Sigmoid colon (tissue), 7 donors: ENCODE data around the gene SEC23A. TPM values are rescaled to one million over a fixed set of nuclear protein-coding genes. Genes with fewer than 3 reads are reported as not detected.
"Not testable (repeated sequence)": the region's sequence is repeated elsewhere in the genome, so short reads cannot be mapped to it uniquely, and the experiment has no call there.

Source experiments
- DNase-seq: peaks from one replicate; pipeline ENCODE4 v3.0.0-alpha.2; 2019
- H3K27ac ChIP-seq, 4 donors: fragments of 200-600 bp; sonication (generic); one replicate each; pipeline ENCODE4 v1.5.1; 2016 to 2019; ENCODE audit warnings: mild to moderate bottlenecking in 1 of 4
- H3K27me3 ChIP-seq, 3 donors: fragments of 200-600 bp; sonication (generic); one replicate each; pipeline ENCODE4 v1.5.1; 2019; ENCODE audit warnings: mild to moderate bottlenecking in 1 of 3
- H3K36me3 ChIP-seq, 4 donors: fragments of 200-600 bp; sonication (generic); one replicate each; pipeline ENCODE4 v1.5.1; 2016 to 2019
- H3K4me1 ChIP-seq, 4 donors: fragments of 200-600 bp; sonication (generic); one replicate each; pipeline ENCODE4 v1.5.1; 2017 to 2019
- H3K4me3 ChIP-seq, 4 donors: fragments of 200-600 bp; sonication (generic); one replicate each; pipeline ENCODE4 v1.5.1; 2017 to 2019; ENCODE audit warnings: mild to moderate bottlenecking in 2 of 4, moderate library complexity in 1 of 4
- H3K9me3 ChIP-seq, 4 donors: fragments of 200-600 bp in 3 of 4; sonication (generic) in 3 of 4; one replicate each; pipeline versions ENCODE4 v1.5.1 to v1.6.1; 2013 to 2019
- EP300 ChIP-seq, 4 donors: sonication (generic); formaldehyde crosslinking; IDR thresholded peaks; one replicate each; pipeline ENCODE4 v1.6.1; 2017; ENCODE audit warnings: antibody characterized with exemption in 4 of 4
- POLR2A ChIP-seq, 2 donors: fragments of 450-650 bp; IDR thresholded peaks; one replicate each; pipeline ENCODE4 v1.6.1; 2016; ENCODE audit warnings: antibody characterized with exemption in 2 of 2, mild to moderate bottlenecking in 2 of 2, moderate library complexity in 2 of 2
- POLR2AphosphoS5 ChIP-seq, 4 donors: sonication (generic); formaldehyde crosslinking; IDR thresholded peaks; one replicate each; pipeline ENCODE4 v1.6.1; 2017; ENCODE audit warnings: antibody characterized with exemption in 4 of 4
- WGBS, 2 donors: extraction: QIAGEN DNeasy Blood & Tissue Kit; methylation state at CpG; one replicate each; pipeline ENCODE4 v1.1.7; 2013; 5-methylcytosine and 5-hydroxymethylcytosine counted together
- intact Hi-C: fragments of 100-400 bp; cut with DNase I; formaldehyde crosslinking; loops from one replicate; pipeline ENCODE4 v1.15.1; 2023
- polyA plus RNA-seq, 3 donors: library from polyadenylated mRNA; stranded (reverse); fragments of 200-250 nt; gene quantifications; one replicate each; pipeline ENCODE4 v1.2.3, GENCODE V29; 2013
- total RNA-seq, 4 donors: library from RNA; depleted of rRNA; stranded (reverse); fragments of >200 nt; gene quantifications; one replicate each; pipeline ENCODE4 v1.1.0, GENCODE V29; 2016
- TF ChIP-seq, protein P1 (sequence below), 4 experiments: fragments of 450-650 bp in 3 of 4; fragments of 200-600 bp in 1 of 4; IDR thresholded peaks; one replicate each; pipeline ENCODE4 v1.5.1; 2016 to 2019; ENCODE audit warnings: antibody characterized with exemption in 4 of 4, mild to moderate bottlenecking in 3 of 4, moderate library complexity in 2 of 4
- donor health status: healthy with polysubstance abuse.
- donor health status: Bipolar disorder and iron deficiency.
- donor health status: healthy.

The SEC23A gene
- total and polyA plus RNA-seq, 7 donors, result 25.2 to 235 (median 118) TPM

DNA sequence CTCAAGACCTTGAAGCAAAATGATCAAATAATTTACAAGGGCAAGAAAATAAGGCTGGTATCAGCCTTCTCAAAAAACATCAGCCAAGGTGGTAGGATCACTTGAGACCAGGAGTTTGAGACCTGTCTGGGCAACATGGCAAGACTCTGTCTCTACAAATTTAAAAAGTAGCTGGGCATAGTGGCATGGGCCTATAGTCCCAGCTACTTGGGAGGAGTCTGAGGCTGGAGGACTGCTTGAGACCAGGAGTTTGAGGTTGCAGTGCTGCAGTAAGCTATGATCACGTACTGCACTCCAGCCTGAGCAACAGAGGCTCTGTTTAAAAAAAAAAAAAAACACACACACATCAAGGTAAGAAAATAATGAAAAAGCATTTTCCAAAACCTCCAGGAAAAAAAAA lies 22.1 kb downstream of the SEC23A start:
- Histone ChIP-seq H3K36me3 (peaks cover 13 to 88% (median 25%) of the 10 kb centered on the region in 4 donors), H3K9me3 (no peaks in the 10 kb centered on the region), H3K4me3 (no peak overlapping the region), H3K27me3 (no peaks in the 10 kb centered on the region), H3K4me1 (no peaks in the 10 kb centered on the region), H3K27ac (no peak overlapping the region)
- no peak for TF ChIP-seq POLR2A (IDR thresholded peaks at IDR 0.05)
- TF ChIP-seq POLR2AphosphoS5 (IDR thresholded peaks at IDR 0.05), result no peak
- TF ChIP-seq, protein P1, sequence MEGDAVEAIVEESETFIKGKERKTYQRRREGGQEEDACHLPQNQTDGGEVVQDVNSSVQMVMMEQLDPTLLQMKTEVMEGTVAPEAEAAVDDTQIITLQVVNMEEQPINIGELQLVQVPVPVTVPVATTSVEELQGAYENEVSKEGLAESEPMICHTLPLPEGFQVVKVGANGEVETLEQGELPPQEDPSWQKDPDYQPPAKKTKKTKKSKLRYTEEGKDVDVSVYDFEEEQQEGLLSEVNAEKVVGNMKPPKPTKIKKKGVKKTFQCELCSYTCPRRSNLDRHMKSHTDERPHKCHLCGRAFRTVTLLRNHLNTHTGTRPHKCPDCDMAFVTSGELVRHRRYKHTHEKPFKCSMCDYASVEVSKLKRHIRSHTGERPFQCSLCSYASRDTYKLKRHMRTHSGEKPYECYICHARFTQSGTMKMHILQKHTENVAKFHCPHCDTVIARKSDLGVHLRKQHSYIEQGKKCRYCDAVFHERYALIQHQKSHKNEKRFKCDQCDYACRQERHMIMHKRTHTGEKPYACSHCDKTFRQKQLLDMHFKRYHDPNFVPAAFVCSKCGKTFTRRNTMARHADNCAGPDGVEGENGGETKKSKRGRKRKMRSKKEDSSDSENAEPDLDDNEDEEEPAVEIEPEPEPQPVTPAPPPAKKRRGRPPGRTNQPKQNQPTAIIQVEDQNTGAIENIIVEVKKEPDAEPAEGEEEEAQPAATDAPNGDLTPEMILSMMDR (IDR thresholded peaks at IDR 0.05), result no peak
- no peak for TF ChIP-seq EP300 (IDR thresholded peaks at IDR 0.05)
- WGBS, 2 donors, result 94 to 97% methylated on average over 1 of the region's 1 CpG
- intact Hi-C loops, result no loop called here
- DNase-seq, result no peak

- no peaks in the 10 kb centered on the region for H3K27me3 ChIP-seq
- H3K9me3 ChIP-seq, result no peaks in the 10 kb centered on the region
- H3K4me1 ChIP-seq, result no peaks in the 10 kb centered on the region
- no peak overlapping the region for H3K27ac ChIP-seq
- intact Hi-C loops, result no loop called here
- TF ChIP-seq EP300 (IDR thresholded peaks at IDR 0.05), result no peak
- no peak for TF ChIP-seq POLR2AphosphoS5 (IDR thresholded peaks at IDR 0.05)
- TF ChIP-seq POLR2A (IDR thresholded peaks at IDR 0.05), result no peak
- TF ChIP-seq, protein P1 (IDR thresholded peaks at IDR 0.05), result no peak
- no peak overlapping the region for H3K4me3 ChIP-seq
- H3K36me3 ChIP-seq, result peaks cover 0 to 89% (median 25%) of the 10 kb centered on the region in 4 donors
- no peak for DNase-seq
- 95 to 97% methylated on average over 2 of the region's 2 CpGs for WGBS, 2 donors
These were observed 31.9 kb downstream of the SEC23A start for GRCh38 chr14:39071096-39071495.

DNA sequence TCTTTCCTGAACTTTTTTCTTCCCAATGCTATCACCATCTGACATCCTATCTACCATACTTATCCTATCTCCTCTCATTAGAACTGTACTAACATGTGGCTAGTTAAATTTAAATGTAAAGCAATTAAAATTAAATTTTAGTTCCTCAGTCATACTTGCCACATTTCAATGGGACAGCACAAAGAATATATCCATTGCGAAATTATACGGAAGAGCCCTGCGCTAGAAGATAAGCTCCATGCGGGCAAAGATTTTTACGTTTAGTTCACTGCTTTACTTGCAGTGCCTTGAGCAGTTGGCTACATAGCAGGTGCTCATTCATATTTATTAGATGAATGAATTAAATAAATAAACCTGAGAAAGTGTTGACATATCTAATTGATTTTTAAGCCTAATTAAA lies 33.1 kb downstream of the SEC23A start:
- TF ChIP-seq EP300 (IDR thresholded peaks at IDR 0.05) (no peak), POLR2A (IDR thresholded peaks at IDR 0.05) (no peak), POLR2AphosphoS5 (IDR thresholded peaks at IDR 0.05) (no peak)
- TF ChIP-seq, protein P1 (IDR thresholded peaks at IDR 0.05), result no peak
- H3K27me3 ChIP-seq, result no peaks in the 10 kb centered on the region
- peaks cover under 1 to 87% (median 24%) of the 10 kb centered on the region in 4 donors for H3K36me3 ChIP-seq
- H3K4me3 ChIP-seq, result no peak overlapping the region
- no peaks in the 10 kb centered on the region for H3K4me1 ChIP-seq
- 98% methylated on average over 5 of the region's 5 CpGs for WGBS, 2 donors
- no peak for DNase-seq
- H3K27ac ChIP-seq, result no peak overlapping the region
- H3K9me3 ChIP-seq, result no peaks in the 10 kb centered on the region
- intact Hi-C loops, result no loop called here

- H3K36me3 ChIP-seq, result peaks cover 6 to 87% (median 22%) of the 10 kb centered on the region in 4 donors
- intact Hi-C loops, H3K9me3 ChIP-seq, H3K27me3 ChIP-seq, H3K4me3 ChIP-seq, H3K27ac ChIP-seq, H3K4me1 ChIP-seq, DNase-seq: not testable (repeated sequence)
- WGBS, 2 donors, result 66 to 88% methylated on average over 7 of the region's 7 CpGs
These were observed 33.7 kb downstream of the SEC23A start for GRCh38 chr14:39069169-39069805.

DNA sequence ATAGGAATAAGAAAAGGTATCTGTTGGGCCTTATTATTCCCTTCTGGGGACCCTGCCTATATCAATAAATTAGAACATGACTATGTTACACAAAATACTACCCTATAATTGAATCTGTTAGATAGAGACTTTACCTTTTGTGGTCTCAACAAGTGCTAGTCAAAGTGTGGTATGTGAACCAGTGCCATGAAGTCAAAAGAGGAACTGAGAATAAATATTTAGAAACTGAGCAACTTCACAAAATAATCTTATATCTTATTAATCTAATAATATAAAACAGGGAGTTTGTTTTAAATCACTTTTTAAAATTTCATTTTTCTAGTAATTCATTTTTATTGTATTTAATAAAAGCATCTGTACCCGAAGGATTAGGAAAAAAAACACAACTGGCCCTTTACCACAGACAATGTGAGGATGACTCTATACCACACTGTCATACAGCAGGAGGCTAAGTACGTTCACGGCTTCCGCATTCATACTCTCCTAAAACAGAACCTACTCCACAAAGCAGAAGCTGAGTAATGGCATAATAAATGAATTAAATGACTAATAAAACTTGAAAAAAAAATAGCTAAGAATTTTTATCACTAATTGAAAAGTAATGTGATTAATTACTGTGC lies 42.1 kb downstream of the SEC23A start:
- Histone ChIP-seq H3K4me3 (no peak overlapping the region), H3K4me1 (no peaks in the 10 kb centered on the region), H3K27me3 (no peaks in the 10 kb centered on the region), H3K27ac (no peak overlapping the region), H3K9me3 (peaks cover 0 to 15% (median 4%) of the 10 kb centered on the region in 4 donors), H3K36me3 (peaks cover 14 to 94% (median 26%) of the 10 kb centered on the region in 4 donors)
- intact Hi-C loops, result no loop called here
- TF ChIP-seq POLR2AphosphoS5 (IDR thresholded peaks at IDR 0.05) (no peak), EP300 (IDR thresholded peaks at IDR 0.05) (no peak), POLR2A (IDR thresholded peaks at IDR 0.05) (no peak)
- TF ChIP-seq, protein P1 (IDR thresholded peaks at IDR 0.05), result no peak
- no peak for DNase-seq
- 76 to 97% methylated on average over 4 of the region's 4 CpGs for WGBS, 2 donors
